HL-60/S4 treated with phorbol 12-myristate 13-acetate at 8.2 ng/mL for 4 days and 3 days (cell line): Measurements from ENCODE around the gene LSM3.

ENCODE experiments used
- in situ Hi-C: fragments of 300-500 bp; cut with MboI; formaldehyde crosslinking; loops from 2 replicates; pipeline ENCODE4 v1.15.0; 2022; ENCODE audit warnings: low sequenced_read_pairs

LSM3 gene

GRCh38 chr3:14156201-14156600 lies 22.4 kb upstream of the LSM3 start:
- in situ Hi-C loops: no loop called here

DNA sequence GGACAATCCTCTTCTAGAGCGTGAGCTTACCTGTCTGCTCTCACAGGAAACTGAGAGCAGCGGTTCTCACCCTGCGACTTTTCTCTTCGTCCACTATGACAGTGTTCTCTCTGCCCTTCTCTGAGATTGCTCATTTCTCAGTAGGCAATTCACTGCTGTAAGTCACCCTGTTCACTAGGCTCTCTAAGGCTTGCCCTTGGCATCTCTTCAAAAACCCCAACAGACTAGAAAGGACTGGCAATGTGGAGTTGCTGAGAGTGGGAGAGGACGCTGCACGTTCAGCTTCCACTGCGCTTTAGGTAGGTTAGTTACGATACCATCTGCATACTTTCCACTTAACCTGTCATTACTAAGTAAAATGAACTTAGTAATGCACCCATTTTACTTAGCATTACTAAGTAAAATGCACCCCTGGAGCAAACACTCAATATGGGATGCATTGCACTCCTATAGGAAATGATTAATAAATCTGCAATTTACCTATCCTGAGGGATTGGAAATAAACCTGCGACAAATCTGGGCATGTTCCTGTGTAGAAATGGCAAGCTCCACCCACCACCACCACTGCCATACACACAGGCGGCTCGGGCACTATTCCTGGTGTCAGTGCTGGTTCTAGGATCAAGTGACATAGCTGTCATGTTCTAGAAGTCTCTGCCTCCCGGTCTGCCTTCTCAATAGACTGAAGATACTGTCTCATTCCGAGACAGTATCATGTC lies 21.6 kb upstream of the LSM3 start:
- in situ Hi-C loops: no loop called here

GRCh38 chr3:14157951-14158350 lies 20.7 kb upstream of the LSM3 start:
- in situ Hi-C loops: no loop called here

DNA sequence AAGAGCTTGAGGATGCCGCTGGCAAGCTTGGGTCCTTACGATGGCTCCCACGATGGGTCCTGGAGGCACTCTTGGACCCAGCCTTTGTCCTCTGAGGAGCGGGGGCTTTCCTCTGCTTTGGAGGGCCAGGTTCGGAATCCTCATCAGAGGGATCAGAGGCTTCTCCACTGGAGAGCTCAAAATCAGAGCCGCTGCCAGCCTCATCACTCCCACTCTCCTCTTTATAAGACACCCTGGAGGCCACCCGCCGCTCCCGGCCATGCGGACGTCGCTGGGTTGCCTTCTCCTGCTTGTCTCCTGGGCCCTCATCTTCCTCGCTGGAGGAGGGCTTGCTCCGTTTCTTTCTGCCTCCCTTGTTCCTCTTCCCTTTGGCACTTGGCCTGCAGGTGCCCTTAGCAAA lies 20.2 kb upstream of the LSM3 start:
- in situ Hi-C loops: no loop called here

- in situ Hi-C loops: no loop called here
Measured at GRCh38 chr3:14159426-14159825, 19.2 kb upstream of the LSM3 start.

- in situ Hi-C loops: no loop called here
Measured at GRCh38 chr3:14161282-14161681, 17.3 kb upstream of the LSM3 start.

DNA sequence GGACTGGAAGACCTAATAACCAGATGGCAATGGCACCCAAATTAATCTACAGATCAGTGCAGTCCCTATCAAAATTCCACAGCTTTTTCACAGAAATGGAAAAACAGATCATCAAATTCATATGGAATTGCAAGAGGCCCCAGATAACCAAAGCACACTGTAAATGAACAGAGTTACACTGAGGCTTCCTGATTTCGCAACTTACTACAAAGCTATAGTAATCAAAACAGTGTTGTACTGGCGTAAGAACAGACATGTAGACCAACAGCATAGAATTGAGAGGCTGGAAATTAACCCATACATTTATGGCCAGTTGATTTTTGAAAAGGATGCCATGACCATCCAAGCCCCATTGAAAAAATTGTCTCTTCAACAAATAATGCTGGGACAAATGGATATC lies 16.4 kb upstream of the LSM3 start:
- in situ Hi-C loops: no loop called here

DNA sequence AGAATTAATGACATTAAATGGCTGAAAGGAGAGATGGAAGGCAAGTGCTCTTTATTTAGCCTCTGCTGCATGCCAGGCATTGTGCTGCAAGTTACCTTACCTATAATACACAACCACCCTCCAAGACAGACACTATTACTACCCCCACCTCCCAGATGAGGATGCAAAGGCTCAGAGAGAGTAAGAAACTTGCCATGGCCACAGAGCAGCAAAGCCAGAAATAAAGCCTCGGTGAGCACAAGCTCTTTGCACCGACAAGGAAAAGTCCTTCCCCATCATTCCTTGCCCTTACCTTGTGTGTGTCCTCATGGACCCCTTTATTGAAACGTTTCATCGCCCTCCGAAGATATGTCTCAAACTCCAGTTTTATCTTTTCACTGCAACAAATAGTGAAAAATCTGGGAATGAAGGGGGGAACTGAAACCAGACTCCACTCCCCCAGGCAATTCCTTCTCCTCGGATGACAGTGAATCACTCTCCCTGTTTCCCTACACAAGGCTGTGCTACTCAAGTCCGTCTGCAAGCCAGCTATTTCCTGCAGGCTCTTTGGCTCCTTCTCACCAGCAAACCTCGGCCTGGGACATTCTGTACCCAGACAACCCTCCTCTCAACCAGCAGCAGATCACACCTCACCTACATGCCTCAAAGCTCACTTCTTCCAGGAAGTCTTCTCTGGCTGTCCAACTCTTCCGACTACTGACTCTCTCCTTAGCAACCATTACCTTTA lies 11.6 kb upstream of the LSM3 start:
- in situ Hi-C loops: no loop called here

GRCh38 chr3:14169435-14169834 lies 9.2 kb upstream of the LSM3 start:
- in situ Hi-C loops: no loop called here

- in situ Hi-C loops: no loop called here
Measured at GRCh38 chr3:14169871-14170270, 8.7 kb upstream of the LSM3 start.

- in situ Hi-C loops: no loop called here
Measured at GRCh38 chr3:14170531-14171159, 8.0 kb upstream of the LSM3 start.

DNA sequence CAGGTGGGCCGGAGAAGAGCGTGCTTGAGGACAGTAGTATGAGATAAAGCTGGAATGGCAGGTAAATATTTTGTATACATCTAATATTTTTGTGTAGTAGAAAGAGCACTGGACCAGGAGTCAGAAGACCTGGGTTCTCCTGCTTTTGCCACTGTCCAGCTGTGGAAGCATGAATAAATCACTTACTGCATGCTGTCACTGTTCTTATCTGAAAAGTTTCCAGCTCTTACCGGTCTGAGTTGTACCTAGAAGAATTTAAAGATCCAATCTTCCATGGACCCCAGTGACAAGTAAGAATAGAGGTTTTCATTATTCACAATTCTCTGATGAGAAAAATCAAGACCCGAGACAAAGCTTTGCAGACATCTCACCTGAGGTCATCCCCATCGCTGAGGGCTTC lies 6.1 kb upstream of the LSM3 start:
- in situ Hi-C loops: no loop called here

- in situ Hi-C loops: no loop called here
Measured at GRCh38 chr3:14174483-14174882, 4.1 kb upstream of the LSM3 start.

GRCh38 chr3:14175383-14176037 lies 3.1 kb upstream of the LSM3 start:
- in situ Hi-C loops: no loop called here

GRCh38 chr3:14177580-14178246 lies 904 bp upstream of the LSM3 start:
- in situ Hi-C loops: no loop called here

DNA sequence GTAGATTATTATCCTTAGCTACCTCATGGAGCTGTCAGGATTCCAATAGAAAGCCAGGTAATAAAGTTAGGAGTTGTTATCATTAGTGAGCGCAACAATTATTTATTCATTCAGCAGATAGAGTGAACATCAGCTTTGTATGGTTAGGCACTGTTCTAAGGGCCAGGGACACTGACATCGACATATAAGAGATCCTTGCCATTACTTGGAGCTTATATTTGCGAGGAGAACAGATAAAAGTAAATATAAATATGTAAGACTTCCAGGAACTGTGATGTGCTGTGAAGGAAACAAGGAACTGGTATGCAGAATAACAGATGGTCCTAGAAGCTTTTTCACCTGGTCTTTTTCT lies 473 bp downstream of the LSM3 start:
- in situ Hi-C loops: no loop called here

DNA sequence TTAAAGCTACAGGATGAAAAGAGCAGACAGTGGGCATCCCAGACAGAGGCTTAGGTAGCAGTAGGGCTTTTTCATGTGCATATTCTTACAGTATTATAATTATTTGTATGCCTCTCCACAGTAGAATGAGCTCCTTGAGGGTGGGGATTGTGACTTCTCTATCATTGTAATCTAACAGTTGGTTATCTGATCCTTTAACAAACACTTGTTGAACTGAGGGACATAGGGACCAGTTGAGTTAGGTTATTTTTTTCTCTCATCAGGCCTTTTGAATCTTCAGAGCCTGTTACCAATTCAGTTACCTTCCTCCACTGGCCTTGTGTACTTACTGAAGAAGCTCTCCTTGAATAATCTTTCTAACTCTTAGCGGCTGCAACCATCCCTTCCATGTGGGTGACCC lies 1.2 kb downstream of the LSM3 start:
- in situ Hi-C loops: no loop called here

- in situ Hi-C loops: no loop called here
Measured at GRCh38 chr3:14181253-14181652, 2.6 kb downstream of the LSM3 start.

- in situ Hi-C loops: no loop called here
Measured at GRCh38 chr3:14183015-14183577, 4.5 kb downstream of the LSM3 start.

- in situ Hi-C loops: no loop called here
Measured at GRCh38 chr3:14186854-14187458, 8.3 kb downstream of the LSM3 start.
